Activated CD4-positive, alpha-beta T cell treated with anti-CD3 and anti-CD28 coated beads, Interleukin-2, amount 10 ng/mL, durations not matched to agents 24 days and 14 days (primary cell): ENCODE measurements around the gene ZNF571. TPM values are rescaled to one million over a fixed set of nuclear protein-coding genes. Genes with fewer than 3 reads are reported as not detected.

Experiments
- DNase-seq: peaks from one replicate; pipeline ENCODE4 v3.0.0; 2022
- H3K27ac Mint-ChIP-seq: one replicate; pipeline ENCODE4 v1.8.0; 2022; ENCODE audit warnings: mild to moderate bottlenecking, mixed read lengths
- H3K27me3 Mint-ChIP-seq: one replicate; pipeline ENCODE4 v1.8.0; 2022; ENCODE audit warnings: mixed read lengths
- H3K36me3 Mint-ChIP-seq: one replicate; pipeline ENCODE4 v1.8.0; 2022; ENCODE audit warnings: low read depth, mild to moderate bottlenecking, mixed read lengths
- H3K4me1 Mint-ChIP-seq: one replicate; pipeline ENCODE4 v1.8.0; 2021; ENCODE audit warnings: mixed read lengths
- H3K4me3 Mint-ChIP-seq: one replicate; pipeline ENCODE4 v1.8.0; 2022; ENCODE audit warnings: mild to moderate bottlenecking, moderate library complexity, mixed read lengths
- H3K9me3 Mint-ChIP-seq: one replicate; pipeline ENCODE4 v1.8.0; 2021; ENCODE audit warnings: mixed read lengths
- intact Hi-C: fragments of 100-400 bp; cut with micrococcal nuclease; formaldehyde crosslinking; loops from one replicate; pipeline ENCODE4 v1.15.1; 2023
- total RNA-seq: library from RNA; stranded (reverse); gene quantifications from 2 replicates; pipeline ENCODE4 v1.2.3, GENCODE V29; 2022

The ZNF571 gene
- total RNA-seq: 0.47 and 1.1 TPM in 2 replicates

GRCh38 chr19:37594304-37594981 lies at the start of gene ZNF571, which contains the start of gene ZNF540:
TSS of gene ZNF571 (minus strand) at chr19:37594792. CDS start at chr19:37586676, 8,116 bp downstream.
TSS of gene ZNF540 (plus strand) at chr19:37594876. CDS start at chr19:37598448, 3,572 bp downstream.
- Mint-ChIP-seq H3K27ac (peak within 1 kb of the TSS; percentile 97), H3K36me3 (peaks cover 16% of the 10 kb centered on the region), H3K4me1 (peaks cover 21% of the 10 kb centered on the region), H3K4me3 (peak within 1 kb of the TSS; percentile 98), H3K9me3 (peaks cover 28% of the 10 kb centered on the region), H3K27me3 (no peaks in the 10 kb centered on the region)
- intact Hi-C loops: loop anchor here (1.0 to 2.0 kb wide), 7 partner anchors 61 to 516 kb away; partner anchors contain the start of genes ZFP30, ZNF420, ZNF527 and ZNF569
- DNase-seq: peak; percentile 96

- intact Hi-C loops: no loop called here
- Mint-ChIP-seq H3K4me3 (no peak overlapping the region), H3K27ac (no peak overlapping the region), H3K27me3 (no peaks in the 10 kb centered on the region), H3K36me3 (peaks cover 48% of the 10 kb centered on the region), H3K9me3 (peaks cover 20% of the 10 kb centered on the region), H3K4me1 (no peaks in the 10 kb centered on the region)
- DNase-seq: no peak
Measured at GRCh38 chr19:37635076-37636056, 40.8 kb upstream of the ZNF571 start.

- Mint-ChIP-seq H3K4me1 (peaks cover 21% of the 10 kb centered on the region), H3K27ac (peak overlapping the region; percentile 97), H3K4me3 (peak overlapping the region; percentile 98), H3K27me3 (no peaks in the 10 kb centered on the region), H3K36me3 (peaks cover 16% of the 10 kb centered on the region), H3K9me3 (peaks cover 32% of the 10 kb centered on the region)
- intact Hi-C loops: loop anchor here (1.0 to 2.0 kb wide), 7 partner anchors 60 to 516 kb away; partner anchors contain the start of genes ZFP30, ZNF420, ZNF527 and ZNF569
- peak; percentile 83 for DNase-seq
Measured at GRCh38 chr19:37594982-37595382, 390 bp upstream of the ZNF571 start.

- Mint-ChIP-seq H3K4me1 (peaks cover 21% of the 10 kb centered on the region), H3K36me3 (peaks cover 16% of the 10 kb centered on the region), H3K9me3 (peaks cover 28% of the 10 kb centered on the region), H3K27me3 (no peaks in the 10 kb centered on the region), H3K4me3 (peak overlapping the region; percentile 98), H3K27ac (peak overlapping the region; percentile 97)
- DNase-seq: no peak
- intact Hi-C loops: loop anchor here (1.0 to 2.0 kb wide), 7 partner anchors 61 to 515 kb away; partner anchors contain the start of genes ZFP30, ZNF420, ZNF527 and ZNF569
Measured at GRCh38 chr19:37593996-37594303, 642 bp downstream of the ZNF571 start.

- Mint-ChIP-seq H3K4me3 (no peak overlapping the region), H3K27me3 (no peaks in the 10 kb centered on the region), H3K36me3 (peaks cover 14% of the 10 kb centered on the region), H3K27ac (no peak overlapping the region), H3K4me1 (no peaks in the 10 kb centered on the region), H3K9me3 (peaks cover 11% of the 10 kb centered on the region)
- DNase-seq: no peak
- intact Hi-C loops: no loop called here
Measured at GRCh38 chr19:37583340-37583739, 11.3 kb downstream of the ZNF571 start.

GRCh38 chr19:37572203-37572602 lies 22.4 kb downstream of the ZNF571 start:
- H3K4me1 Mint-ChIP-seq: no peaks in the 10 kb centered on the region
- H3K27me3 Mint-ChIP-seq: no peaks in the 10 kb centered on the region
- H3K4me3 Mint-ChIP-seq: no peak overlapping the region
- DNase-seq: no peak
- H3K27ac Mint-ChIP-seq: no peak overlapping the region
- intact Hi-C loops: no loop called here
- H3K9me3 Mint-ChIP-seq: peaks cover 30% of the 10 kb centered on the region
- peaks cover 9% of the 10 kb centered on the region for H3K36me3 Mint-ChIP-seq

- peaks cover 29% of the 10 kb centered on the region for H3K9me3 Mint-ChIP-seq
- H3K27ac Mint-ChIP-seq: no peak overlapping the region
- no peaks in the 10 kb centered on the region for H3K27me3 Mint-ChIP-seq
- intact Hi-C loops: no loop called here
- DNase-seq: no peak
- H3K4me3 Mint-ChIP-seq: no peak overlapping the region
- H3K4me1 Mint-ChIP-seq: no peaks in the 10 kb centered on the region
- H3K36me3 Mint-ChIP-seq: peaks cover 21% of the 10 kb centered on the region
Measured at GRCh38 chr19:37565370-37565669, 29.3 kb downstream of the ZNF571 start.

GRCh38 chr19:37564624-37565369 lies 29.8 kb downstream of the ZNF571 start:
- DNase-seq: no peak
- H3K27ac Mint-ChIP-seq: no peak overlapping the region
- H3K4me1 Mint-ChIP-seq: no peaks in the 10 kb centered on the region
- peaks cover 26% of the 10 kb centered on the region for H3K9me3 Mint-ChIP-seq
- intact Hi-C loops: no loop called here
- H3K4me3 Mint-ChIP-seq: no peak overlapping the region
- H3K36me3 Mint-ChIP-seq: peaks cover 21% of the 10 kb centered on the region
- H3K27me3 Mint-ChIP-seq: no peaks in the 10 kb centered on the region

GRCh38 chr19:37563518-37563917 lies 31.1 kb downstream of the ZNF571 start:
- Mint-ChIP-seq H3K9me3 (peaks cover 25% of the 10 kb centered on the region), H3K4me1 (no peaks in the 10 kb centered on the region), H3K36me3 (peaks cover 18% of the 10 kb centered on the region), H3K27ac (no peak overlapping the region), H3K4me3 (no peak overlapping the region), H3K27me3 (no peaks in the 10 kb centered on the region)
- DNase-seq: no peak
- intact Hi-C loops: no loop called here

- peaks cover 25% of the 10 kb centered on the region for H3K9me3 Mint-ChIP-seq
- H3K36me3 Mint-ChIP-seq: peaks cover 9% of the 10 kb centered on the region
- no peaks in the 10 kb centered on the region for H3K27me3 Mint-ChIP-seq
- peaks cover 4% of the 10 kb centered on the region for H3K4me1 Mint-ChIP-seq
- H3K27ac Mint-ChIP-seq: peak overlapping the region; percentile 86
- peak overlapping the region; percentile 89 for H3K4me3 Mint-ChIP-seq
- intact Hi-C loops: no loop called here
- DNase-seq: peak; percentile 86
Measured at GRCh38 chr19:37551129-37551993, 43.2 kb downstream of the ZNF571 start.

GRCh38 chr19:37537391-37537947 lies 57.1 kb downstream of the ZNF571 start:
- Mint-ChIP-seq H3K27ac (no peak overlapping the region), H3K27me3 (no peaks in the 10 kb centered on the region), H3K36me3 (peaks cover 18% of the 10 kb centered on the region), H3K4me1 (no peaks in the 10 kb centered on the region), H3K4me3 (no peak overlapping the region), H3K9me3 (peaks cover 24% of the 10 kb centered on the region)
- DNase-seq: no peak
- intact Hi-C loops: no loop called here

- Mint-ChIP-seq H3K4me3 (no peak overlapping the region), H3K36me3 (peaks cover 6% of the 10 kb centered on the region), H3K4me1 (no peaks in the 10 kb centered on the region), H3K27ac (no peak overlapping the region), H3K9me3 (peaks cover 28% of the 10 kb centered on the region), H3K27me3 (no peaks in the 10 kb centered on the region)
- no peak for DNase-seq
- intact Hi-C loops: no loop called here
Measured at GRCh38 chr19:37519890-37520289, 74.7 kb downstream of the ZNF571 start.
